ENCODE results near the gene KLK12. TPM values are rescaled to one million over a fixed set of nuclear protein-coding genes. Genes with fewer than 3 reads are reported as not detected.

Gene KLK12
- total RNA-seq, 1 experiment from 2014 or later, result not detected

GRCh38 chr19:51002089-51002532, 32.7 kb downstream of the KLK12 start:
- H3K23ac ChIP-seq (ENCODE audit: insufficient read length, low read depth, low read length), result no peak overlapping the region
- H3K27me3 ChIP-seq (ENCODE audit: insufficient read depth, low read length), result no peaks in the 10 kb centered on the region
- no peaks in the 10 kb centered on the region for H4K20me1 ChIP-seq (ENCODE audit: control insufficient read depth, insufficient read depth, insufficient read length)
- no peak overlapping the region for H4K8ac ChIP-seq (replicated peaks; ENCODE audit: insufficient read length, low read depth, low read length)
- no CpG with 5 or more reads among the region's 12 CpGs for WGBS (ENCODE audit: extremely low coverage, insufficient read length, low lambda C conversion rate)
- H2BK15ac ChIP-seq (ENCODE audit: low read depth, low read length), result no peak overlapping the region
- peaks cover 6% of the 10 kb centered on the region for H3K23me2 ChIP-seq (ENCODE audit: insufficient read length, low read depth, low read length, poor library complexity, severe bottlenecking)
- H4K91ac ChIP-seq (ENCODE audit: insufficient read length, low read depth, low read length), result no peak overlapping the region
- H2BK20ac ChIP-seq (ENCODE audit: low read depth, low read length, poor library complexity, severe bottlenecking), result no peak overlapping the region
- peak overlapping the region; percentile 51 for H3K18ac ChIP-seq (ENCODE audit: insufficient read length, low read depth, low read length)
- Mint-ChIP-seq H3K27me3 (ENCODE audit: low read depth) (peaks cover 40% of the 10 kb centered on the region), H3K4me1 (peaks cover 25 to 37% of the 10 kb centered on the region in 2 experiments), H3K27ac (peak overlapping the region in 2 of 3 experiments; percentile 27 to 88; a peak in 4 of 7 replicates), H3K36me3 (ENCODE audit: insufficient read depth in 1 of 3, low read depth in 3 of 3) (no peaks in the 10 kb centered on the region), H3K4me3 (peak overlapping the region; percentile 14 to 59; a peak in 2 of 5 replicates), H3K9me3 (no peaks in the 10 kb centered on the region; a peak in 1 of 5 replicates)
- H2BK120ac ChIP-seq (ENCODE audit: low read depth, low read length, poor library complexity, severe bottlenecking), result no peak overlapping the region
- H2BK12ac ChIP-seq (ENCODE audit: insufficient read length, low read depth, low read length), result no peak overlapping the region
- peak overlapping the region; percentile 14 for H3K27ac ChIP-seq (ENCODE audit: insufficient read length, low read depth, low read length)
- peak; percentile 72 for DNase-seq
- 0 out of 2 replicates have a peak, but pooled peaks cover 4% of the 10 kb centered on the region for H3K4me1 ChIP-seq (ENCODE audit: insufficient read depth, low read length)
- no peaks in the 10 kb centered on the region for H3K79me1 ChIP-seq (ENCODE audit: insufficient read depth, low read depth, low read length, poor library complexity, severe bottlenecking)
- H3K9ac ChIP-seq (ENCODE audit: extremely low read depth, insufficient read length, low read length), result peak overlapping the region; percentile 46
- H4K5ac ChIP-seq (ENCODE audit: insufficient read length, low read depth, low read length), result no peak overlapping the region
- H2AFZ ChIP-seq (ENCODE audit: low read length), result no peak overlapping the region
- no peak overlapping the region for H3T11ph ChIP-seq (ENCODE audit: low read length)
- H3K9me3 ChIP-seq (ENCODE audit: control insufficient read depth, low read depth, low read length), result no peaks in the 10 kb centered on the region
- no peak overlapping the region for H2BK5ac ChIP-seq (ENCODE audit: insufficient read length, low read length)
- H3K14ac ChIP-seq (ENCODE audit: insufficient read depth, low read length), result peak overlapping the region; percentile 77; the same call in 1 of the 2 replicates
- no peak overlapping the region for H2AK5ac ChIP-seq (ENCODE audit: insufficient read length, low read length)
- TF ChIP-seq, protein P1, sequence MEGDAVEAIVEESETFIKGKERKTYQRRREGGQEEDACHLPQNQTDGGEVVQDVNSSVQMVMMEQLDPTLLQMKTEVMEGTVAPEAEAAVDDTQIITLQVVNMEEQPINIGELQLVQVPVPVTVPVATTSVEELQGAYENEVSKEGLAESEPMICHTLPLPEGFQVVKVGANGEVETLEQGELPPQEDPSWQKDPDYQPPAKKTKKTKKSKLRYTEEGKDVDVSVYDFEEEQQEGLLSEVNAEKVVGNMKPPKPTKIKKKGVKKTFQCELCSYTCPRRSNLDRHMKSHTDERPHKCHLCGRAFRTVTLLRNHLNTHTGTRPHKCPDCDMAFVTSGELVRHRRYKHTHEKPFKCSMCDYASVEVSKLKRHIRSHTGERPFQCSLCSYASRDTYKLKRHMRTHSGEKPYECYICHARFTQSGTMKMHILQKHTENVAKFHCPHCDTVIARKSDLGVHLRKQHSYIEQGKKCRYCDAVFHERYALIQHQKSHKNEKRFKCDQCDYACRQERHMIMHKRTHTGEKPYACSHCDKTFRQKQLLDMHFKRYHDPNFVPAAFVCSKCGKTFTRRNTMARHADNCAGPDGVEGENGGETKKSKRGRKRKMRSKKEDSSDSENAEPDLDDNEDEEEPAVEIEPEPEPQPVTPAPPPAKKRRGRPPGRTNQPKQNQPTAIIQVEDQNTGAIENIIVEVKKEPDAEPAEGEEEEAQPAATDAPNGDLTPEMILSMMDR (conservative IDR thresholded peaks at IDR 0.05), result no peak
- H3K56ac ChIP-seq (ENCODE audit: insufficient read length, low read depth, low read length), result no peak overlapping the region
- H3K4me2 ChIP-seq (ENCODE audit: insufficient read depth, insufficient read length, low read length), result peak overlapping the region; percentile 76
- no peaks in the 10 kb centered on the region for H3K79me2 ChIP-seq (ENCODE audit: insufficient read depth, low read length)
- no peak overlapping the region for H3K4ac ChIP-seq (ENCODE audit: low read depth, low read length)
